NCI-H1092 treated with DMSO at 0.1 percent for 48 hours (cell line): Measurements from ENCODE around the gene PRMT7.

Experiments
- DNase-seq: peaks from one replicate; lab custom pipeline; 2025; lab: John Stamatoyannopoulos, UW

PRMT7 gene

GRCh38 chr16:68396481-68396880 is 85.7 kb downstream of the PRMT7 start:
- peak; percentile 15 for DNase-seq

- no peak for DNase-seq
These were observed 86.9 kb downstream of the PRMT7 start for GRCh38 chr16:68397710-68398201.

GRCh38 chr16:68399456-68399855 is 88.6 kb downstream of the PRMT7 start:
- DNase-seq = no peak

- no peak for DNase-seq
These were observed 89.5 kb downstream of the PRMT7 start for GRCh38 chr16:68400083-68400923.

GRCh38 chr16:68400924-68401460 is 90.2 kb downstream of the PRMT7 start:
- DNase-seq = no peak

GRCh38 chr16:68401871-68402747 is 91.3 kb downstream of the PRMT7 start:
- DNase-seq = no peak

- no peak for DNase-seq
These were observed 91.9 kb downstream of the PRMT7 start for GRCh38 chr16:68402748-68403040.

- DNase-seq = no peak
These were observed 92.4 kb downstream of the PRMT7 start for GRCh38 chr16:68403177-68403576.

GRCh38 chr16:68403704-68404103 is 92.9 kb downstream of the PRMT7 start:
- DNase-seq = no peak

GRCh38 chr16:68404736-68405345 is 94.0 kb downstream of the PRMT7 start:
- no peak for DNase-seq

- peak; percentile 79 for DNase-seq
These were observed 95.8 kb downstream of the PRMT7 start for GRCh38 chr16:68406458-68407152.
